Measurements from ENCODE around the gene NFIB.

The NFIB gene

GRCh38 chr9:14058325-14058688 is 255.6 kb downstream of the NFIB start:
- no peak for DNase-seq

DNA sequence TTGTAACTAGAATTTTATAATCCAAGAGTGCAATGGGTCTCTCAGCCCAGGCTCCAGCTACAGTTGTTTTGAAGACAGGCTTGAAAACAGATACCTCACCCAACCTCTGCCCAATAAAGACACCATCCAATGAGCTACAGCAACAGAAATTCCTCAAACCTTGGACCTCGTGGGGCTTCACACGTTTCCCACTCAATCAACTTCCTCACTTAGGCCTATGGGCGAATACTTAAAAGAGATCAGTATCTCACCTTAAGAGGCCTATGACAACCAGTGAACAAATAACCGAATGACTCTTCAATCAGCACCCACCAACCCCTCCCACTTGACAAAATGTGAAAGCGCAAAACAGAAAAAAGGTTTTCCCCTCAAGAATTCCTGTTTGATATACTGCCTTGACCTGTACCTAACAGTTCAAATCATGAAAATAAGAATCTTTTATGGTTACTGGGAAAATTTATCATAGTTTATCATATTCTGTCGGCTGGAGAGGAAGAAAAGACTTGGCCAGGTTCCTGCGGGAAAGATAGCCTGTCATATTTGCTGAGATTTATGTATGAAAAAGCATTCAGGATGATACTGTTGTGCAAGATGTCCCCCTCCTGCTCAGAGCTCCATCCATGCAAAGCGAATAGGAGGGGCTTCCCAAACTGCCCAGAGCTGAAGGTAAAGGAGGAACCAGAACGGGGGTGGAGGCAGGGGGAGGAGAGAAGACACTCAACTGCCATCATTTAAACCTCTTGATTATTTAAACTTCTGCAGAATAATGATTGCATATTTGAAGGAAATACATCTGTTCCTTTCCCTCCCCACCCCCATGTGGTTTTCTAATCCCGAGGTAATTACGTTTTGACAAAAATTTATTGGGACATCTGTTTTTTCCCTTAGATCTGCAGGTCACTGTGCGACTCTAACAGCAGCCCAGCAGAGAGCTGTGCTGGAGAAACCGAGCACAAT is 256.3 kb downstream of the NFIB start:
- no peak for DNase-seq

GRCh38 chr9:14056316-14056861 is 257.6 kb downstream of the NFIB start:
- DNase-seq: no peak

DNA sequence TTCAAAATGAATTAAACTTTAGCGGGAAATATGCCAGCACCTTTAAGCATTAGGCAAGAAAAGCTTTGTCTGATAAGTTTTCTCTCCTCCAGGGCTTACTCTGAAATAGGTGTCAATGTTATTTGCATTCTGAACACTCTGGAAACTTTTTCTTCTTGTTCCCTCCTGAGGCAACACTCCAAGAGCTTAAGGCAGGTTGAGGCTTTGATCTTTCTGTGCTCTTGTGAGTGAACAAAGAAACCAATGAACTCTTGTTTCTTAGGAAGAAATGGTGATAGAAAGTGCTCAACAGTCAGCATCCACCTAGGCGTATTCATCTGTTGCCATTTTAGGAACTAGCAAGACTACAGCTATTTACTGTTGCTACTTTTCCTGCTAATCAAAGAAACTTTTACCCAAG is 259.8 kb downstream of the NFIB start:
- no peak for DNase-seq

GRCh38 chr9:14052359-14052758 is 261.6 kb downstream of the NFIB start:
- DNase-seq: no peak

- no peak for DNase-seq
Observed at GRCh38 chr9:14051419-14051818, 262.5 kb downstream of the NFIB start.

DNA sequence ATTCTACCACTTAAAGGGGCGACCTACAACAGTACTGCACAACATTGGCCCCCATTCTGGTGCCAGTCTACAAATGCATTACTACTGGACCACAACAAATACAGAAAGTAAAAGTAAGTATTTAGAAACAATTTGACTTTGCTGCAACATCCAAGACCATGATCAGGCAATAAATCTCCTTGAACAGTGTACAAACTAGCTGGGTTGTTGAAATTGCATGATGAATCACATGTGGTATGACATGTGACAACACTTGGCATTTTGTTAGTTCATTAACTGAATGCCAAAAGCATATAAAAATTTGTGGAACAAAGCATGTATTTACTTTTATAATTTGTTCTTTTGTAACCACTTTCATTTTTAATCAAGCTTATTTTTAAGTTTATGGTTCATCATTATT is 270.5 kb downstream of the NFIB start:
- DNase-seq: no peak

GRCh38 chr9:14037331-14037730 is 276.6 kb downstream of the NFIB start:
- no peak for DNase-seq

- DNase-seq: no peak
Observed at GRCh38 chr9:14033067-14033466, 280.9 kb downstream of the NFIB start.

Data from activated effector memory CD4-positive, alpha-beta T cell treated with anti-CD3 and anti-CD28 coated beads, Interleukin-2, amount 50 U/mL, for 16 hours (primary cell).